Purkinje cell (primary cell): Measurements from ENCODE around the gene ASPA. TPM values are rescaled to one million over a fixed set of nuclear protein-coding genes. Genes with fewer than 3 reads are reported as not detected.

Experiments used
- polyA plus RNA-seq: library from polyadenylated mRNA; unstranded; fragments of >200 nt; fragmentation: Nextera tagmentation; gene quantifications from 2 replicates; pipeline ENCODE4 v1.2.1, GENCODE V29; 2014

Gene ASPA
- 4.4 and 9.6 TPM in 2 replicates for polyA plus RNA-seq

GRCh38 chr17:3475812-3476610 is at the start of gene ASPA:
Gene ASPA (plus strand): TSS chr17:3475997. CDS start chr17:3476160, 163 bp downstream.

GRCh38 chr17:3433741-3434140 is 42.1 kb upstream of the ASPA start, which contains the start of gene OR1E2:
Gene OR1E2 (minus strand): TSS chr17:3433841. CDS start chr17:3433841, 0 bp downstream.

GRCh38 chr17:3471599-3471998 is 4.2 kb upstream of the ASPA start, which contains the start of gene SPATA22:
Gene SPATA22 (minus strand): TSS chr17:3471819. CDS start chr17:3469325, 2,494 bp downstream.

Other genes starting within 250 kb of the ASPA start
- gene OR3A1, start 177.6 kb upstream of the ASPA start, polyA plus RNA-seq, result not detected in 2 replicates
- 1.8 and 3.4 TPM in 2 replicates for gene OR3A2, start 89.7 kb upstream of the ASPA start, polyA plus RNA-seq
- not detected in 2 replicates for gene OR1E1, start 77.6 kb upstream of the ASPA start, polyA plus RNA-seq
- not detected in 2 replicates for gene OR3A3, start 64.6 kb upstream of the ASPA start, polyA plus RNA-seq
- not detected in 2 replicates for gene OR1E2, start 42.2 kb upstream of the ASPA start, polyA plus RNA-seq
- gene SPATA22, start 4.2 kb upstream of the ASPA start, polyA plus RNA-seq, result not detected in 2 replicates
- 0.07 and 0.59 TPM in 2 replicates for gene TRPV3, start 81.8 kb downstream of the ASPA start, polyA plus RNA-seq
- gene TRPV1, start 133.4 kb downstream of the ASPA start, polyA plus RNA-seq, result 0.39 and 0.71 TPM in 2 replicates
- 0.98 and 1.1 TPM in 2 replicates for gene SHPK, start 160.3 kb downstream of the ASPA start, polyA plus RNA-seq
- 3.0 TPM in 1 of 2 replicates, not detected in the other for gene CTNS, start 160.8 kb downstream of the ASPA start, polyA plus RNA-seq
- gene TAX1BP3, start 192.6 kb downstream of the ASPA start, polyA plus RNA-seq, result 1.3 and 6.0 TPM in 2 replicates
- 34.0 and 53.0 TPM in 2 replicates for gene EMC6, start 192.8 kb downstream of the ASPA start, polyA plus RNA-seq
- gene P2RX5, start 220.2 kb downstream of the ASPA start, polyA plus RNA-seq, result 36.8 and 43.3 TPM in 2 replicates
- not detected in 2 replicates for gene HASPIN, start 247.9 kb downstream of the ASPA start, polyA plus RNA-seq